Stimulated activated CD4-positive, alpha-beta T cell treated with anti-CD3 and anti-CD28 coated beads, Interleukin-15, amount 100 ng/mL, for 48 hours (primary cell): ENCODE data around the gene KCNIP1.

Source experiments
- DNase-seq, 2 donors: peaks; one replicate each; pipeline ENCODE4 v3.0.0-alpha.2; 2020; ENCODE audit warnings: low read depth in 2 of 2

KCNIP1 gene

DNA sequence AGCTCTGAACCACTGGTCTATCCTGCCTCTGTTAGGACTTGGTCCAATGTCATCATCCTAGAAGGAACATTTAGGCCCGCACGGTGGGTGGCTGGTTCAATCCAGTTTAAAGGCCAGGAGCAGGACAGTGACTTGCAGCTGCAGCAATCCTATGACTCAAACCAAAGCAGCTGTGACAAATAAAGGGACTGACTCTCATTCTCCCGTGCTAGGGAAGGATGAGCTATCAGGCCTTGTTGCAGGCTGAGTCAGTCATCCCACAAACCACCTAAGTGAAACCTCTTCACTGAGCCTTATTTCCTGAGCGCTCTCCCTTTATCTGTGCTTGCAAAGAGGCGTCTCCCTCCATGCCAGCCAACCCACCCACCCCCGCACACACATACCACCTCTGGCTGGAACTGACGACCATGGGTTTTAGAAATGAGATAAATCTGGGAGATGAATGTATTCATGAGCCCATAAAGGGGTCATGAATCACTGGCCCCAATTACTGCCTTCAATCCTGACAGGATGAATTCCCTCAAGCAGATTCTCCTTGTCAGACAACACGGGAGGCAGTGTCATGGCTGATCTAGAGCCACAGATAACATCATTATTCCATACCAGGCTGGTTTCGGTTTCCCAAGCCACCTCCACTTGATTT lies 93.4 kb downstream of the KCNIP1 start:
- peak; percentile 45 to 48 for DNase-seq

DNA sequence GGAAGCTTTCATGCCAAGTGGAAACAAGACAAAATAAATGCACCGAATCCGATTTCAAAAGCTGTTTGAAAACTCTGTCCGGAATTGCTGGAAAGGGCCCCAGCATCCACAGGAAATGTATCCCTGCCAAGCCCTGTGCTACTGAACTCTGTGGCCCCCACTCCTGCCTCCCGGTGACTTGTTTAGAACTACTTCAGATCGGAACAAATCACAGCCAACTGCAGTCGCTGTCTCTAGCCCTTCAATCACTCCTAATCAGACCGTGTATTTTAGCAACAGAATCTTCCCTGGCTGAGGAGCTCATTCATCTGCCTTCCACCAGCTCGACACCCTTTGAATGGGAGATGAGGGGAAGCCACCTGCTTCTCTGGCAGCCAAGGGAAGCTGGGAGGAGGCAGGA lies 94.1 kb downstream of the KCNIP1 start:
- no peak for DNase-seq

DNA sequence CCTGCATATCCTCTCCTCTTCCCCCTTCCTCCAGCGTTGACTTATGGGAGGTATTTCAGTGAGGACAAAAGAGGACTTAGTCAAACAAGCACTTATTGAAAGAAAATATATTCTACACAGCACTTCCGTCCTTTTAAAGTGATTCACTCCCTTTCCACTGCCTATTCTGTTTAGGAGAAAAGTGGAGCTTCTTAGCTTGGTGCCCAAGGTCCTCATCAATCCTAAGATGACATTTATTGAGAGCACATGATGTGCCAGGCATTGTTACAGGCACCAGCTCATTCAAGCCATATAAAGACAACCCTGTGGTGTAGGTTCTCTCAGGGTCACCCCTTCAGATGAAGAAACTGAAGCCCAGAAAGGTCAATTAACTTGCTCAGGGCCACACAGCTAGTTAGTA lies 95.9 kb downstream of the KCNIP1 start:
- no peak for DNase-seq

DNA sequence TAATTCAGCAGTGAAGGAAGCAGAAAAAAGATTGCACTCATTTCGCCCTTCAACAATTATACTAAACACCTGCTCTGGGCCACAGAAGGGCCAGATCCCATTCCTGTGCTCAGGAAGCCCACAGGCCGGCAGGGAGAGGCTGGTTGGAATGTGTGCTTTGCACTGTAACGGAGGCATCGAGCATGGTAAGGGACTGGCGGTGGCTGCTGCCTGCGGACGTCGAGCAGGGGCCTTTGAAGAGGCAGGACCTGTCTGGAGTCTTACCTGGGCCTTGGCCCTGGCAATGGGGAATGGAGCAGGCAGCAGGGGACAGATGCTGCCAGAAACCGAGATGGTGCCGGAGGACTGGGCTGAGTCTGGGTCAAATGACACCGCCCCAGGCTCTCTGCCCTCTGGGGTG lies 97.8 kb downstream of the KCNIP1 start:
- no peak for DNase-seq

DNA sequence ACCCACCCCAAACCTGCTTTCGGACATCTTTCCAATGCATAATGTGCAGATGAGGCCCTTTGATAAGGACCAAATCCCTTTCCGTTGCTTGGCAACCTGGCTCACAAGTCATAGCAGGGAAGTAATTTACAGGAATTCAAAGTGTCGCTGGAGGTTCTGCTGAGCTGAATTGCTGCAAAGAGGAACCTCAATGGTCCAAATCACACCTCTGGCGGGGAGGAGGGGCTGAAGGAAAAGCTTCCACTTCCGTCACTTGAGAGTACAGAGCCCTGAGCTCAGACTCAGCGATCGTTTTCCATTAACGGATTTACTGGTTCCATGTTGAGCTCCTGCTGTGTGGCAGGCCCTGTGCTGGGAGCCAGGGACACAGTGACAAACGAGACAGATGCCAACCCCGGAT lies 99.3 kb downstream of the KCNIP1 start:
- DNase-seq = no peak

DNA sequence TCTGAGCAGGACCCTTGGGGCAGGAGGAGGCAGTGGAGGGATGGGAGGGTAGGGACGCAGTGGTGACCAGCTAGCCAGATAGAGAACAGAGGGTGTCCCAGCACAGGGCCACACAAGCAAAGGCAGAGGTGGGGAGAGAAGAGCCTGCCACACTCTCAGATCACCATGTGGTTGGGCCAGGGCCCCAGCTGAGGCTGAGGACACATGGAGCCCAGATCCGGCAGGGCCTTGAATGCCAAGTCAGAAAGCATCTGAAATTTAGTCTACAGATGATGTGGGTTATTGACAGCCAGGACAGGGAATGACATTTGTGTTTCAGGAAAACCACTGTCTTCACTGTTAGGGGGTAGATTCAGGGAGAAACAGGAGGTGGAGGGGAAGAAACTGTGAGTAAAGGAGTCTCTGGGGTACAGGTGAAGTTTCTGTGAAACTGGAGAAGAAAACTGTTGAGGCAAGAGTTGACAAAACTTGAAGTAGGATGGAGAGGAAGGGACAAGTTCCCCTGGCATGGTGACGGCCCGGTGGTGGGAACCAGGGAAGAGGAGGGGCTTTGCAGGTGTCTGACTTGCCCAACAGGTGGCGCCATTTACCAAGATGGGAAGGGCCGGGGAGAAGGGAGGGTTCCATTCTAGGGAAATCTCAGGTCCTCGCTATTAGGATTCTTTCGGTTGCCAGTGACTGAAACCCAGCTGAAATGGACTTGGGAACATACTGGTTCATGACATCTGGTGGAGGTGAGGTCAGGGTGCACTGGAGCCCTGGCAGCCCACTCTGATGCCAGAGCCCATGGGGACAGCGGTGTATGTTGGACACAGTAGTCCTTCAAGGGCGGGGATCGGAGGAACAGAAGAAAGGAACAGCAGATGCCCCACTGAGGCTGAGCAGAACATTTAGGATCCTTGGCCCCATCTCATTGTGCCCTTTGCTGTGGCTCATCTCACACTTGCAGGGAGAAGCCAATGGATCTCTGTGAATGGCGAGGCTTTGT lies 100.1 kb downstream of the KCNIP1 start:
- DNase-seq = peak; percentile 29 to 57

DNA sequence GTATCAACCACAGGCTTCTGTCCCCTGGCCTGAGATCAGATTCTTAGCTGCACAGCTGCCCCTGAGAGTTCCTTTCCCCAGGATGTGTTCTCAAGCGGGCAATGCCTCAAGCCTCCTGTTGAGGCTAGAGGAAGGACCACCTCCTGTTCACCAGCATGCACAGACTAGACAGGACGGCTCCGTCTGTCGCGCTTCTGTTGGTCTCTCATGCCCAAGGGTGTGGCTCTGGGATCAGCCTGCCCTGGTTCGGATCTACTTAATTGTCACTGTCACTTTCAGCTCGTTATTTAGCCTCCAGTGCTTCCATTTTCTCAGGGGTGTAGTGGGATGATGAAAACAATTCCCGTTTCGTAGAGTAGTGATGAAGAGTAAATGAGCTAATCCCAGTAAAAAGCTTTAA lies 103.1 kb downstream of the KCNIP1 start:
- DNase-seq = no peak

DNA sequence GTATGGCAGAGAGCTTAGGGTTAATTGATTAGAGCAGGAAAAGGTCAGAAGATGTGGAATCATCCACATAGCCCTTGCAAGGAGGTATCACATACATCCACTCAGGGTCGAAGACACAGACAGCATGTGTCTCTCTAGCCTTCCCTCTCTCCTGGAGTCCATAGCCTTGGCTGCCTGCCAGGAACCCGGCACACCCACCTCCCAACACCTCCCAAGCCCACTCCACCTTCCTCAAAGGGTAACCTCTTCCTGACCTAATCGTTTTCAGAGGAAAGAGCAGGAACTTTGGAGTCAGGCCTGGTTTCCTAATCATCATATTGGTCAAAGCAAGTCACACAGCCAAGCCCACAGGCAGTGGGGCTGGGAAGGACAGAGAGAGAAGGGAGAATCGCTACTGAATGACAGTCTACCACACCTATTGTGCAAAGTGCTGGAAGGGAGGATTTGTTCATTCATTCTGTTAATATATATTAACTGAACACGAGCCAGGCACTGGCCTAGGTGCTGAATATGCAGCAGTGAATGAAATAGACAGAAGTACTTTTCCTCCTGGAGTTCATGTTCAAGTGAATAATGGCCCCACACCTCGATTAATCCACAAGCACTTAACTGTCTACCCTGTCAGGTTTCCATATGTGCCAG lies 107.8 kb downstream of the KCNIP1 start:
- DNase-seq = no peak

DNA sequence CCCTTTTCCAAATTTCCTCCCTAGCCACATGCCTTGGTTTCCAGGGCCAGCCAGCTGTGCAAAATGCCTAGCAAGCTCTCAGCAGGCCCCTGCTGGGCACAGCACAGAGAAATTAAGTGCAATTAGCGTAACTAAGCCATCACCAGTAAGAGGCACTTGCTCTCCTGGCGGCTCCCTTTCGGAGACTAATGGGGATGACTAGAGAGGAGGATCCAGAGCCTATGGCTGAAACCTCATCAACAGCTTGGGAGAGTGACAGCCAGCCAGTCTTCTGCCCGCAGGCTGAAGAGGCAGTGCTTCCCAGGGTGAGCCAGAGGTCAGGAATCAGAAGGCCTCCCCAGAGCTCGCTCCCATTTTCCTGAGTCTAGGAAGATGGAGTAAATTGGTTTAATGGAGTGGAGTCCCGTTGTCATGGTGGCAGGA lies 108.4 kb downstream of the KCNIP1 start:
- no peak for DNase-seq

DNA sequence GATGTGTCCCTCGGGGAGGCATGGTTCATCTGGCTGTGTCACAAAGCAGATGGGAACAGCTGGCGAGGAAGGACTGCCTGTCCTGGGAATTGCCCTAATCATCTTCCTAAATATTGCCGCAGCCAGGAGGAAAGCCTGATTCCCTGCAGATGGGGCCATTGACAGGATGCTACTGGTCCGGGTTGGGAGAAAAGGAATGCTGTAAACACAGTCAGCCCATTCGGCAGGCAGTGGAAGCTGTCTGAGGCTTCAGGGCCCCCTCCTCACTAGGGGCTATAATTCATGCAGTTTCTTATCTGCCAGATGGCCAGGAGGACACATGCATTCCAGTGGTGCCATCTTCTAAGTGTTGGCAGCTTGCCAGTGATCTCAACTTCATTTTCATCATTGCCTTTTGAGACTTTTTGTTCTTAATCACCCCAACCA lies 110.3 kb downstream of the KCNIP1 start:
- DNase-seq = no peak

DNA sequence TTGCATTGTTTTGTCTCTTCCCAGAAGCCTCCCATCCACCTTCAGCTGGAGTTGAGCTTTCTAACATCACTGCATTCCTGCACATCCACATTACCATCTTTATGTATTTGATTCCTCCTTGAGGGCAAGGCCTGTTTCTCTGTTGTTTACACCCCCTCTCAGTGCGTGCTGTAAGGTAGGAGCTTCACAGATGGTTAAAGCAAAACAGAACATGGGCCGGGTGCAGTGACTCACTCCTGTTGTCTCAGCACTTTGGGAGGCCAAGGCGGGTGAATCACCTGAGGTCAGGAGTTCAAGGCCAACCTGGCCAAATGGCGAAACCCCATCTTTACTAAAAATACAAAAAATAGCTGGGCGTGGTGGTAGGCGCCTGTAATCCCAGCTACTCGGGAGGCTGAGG lies 110.9 kb downstream of the KCNIP1 start:
- no peak for DNase-seq

DNA sequence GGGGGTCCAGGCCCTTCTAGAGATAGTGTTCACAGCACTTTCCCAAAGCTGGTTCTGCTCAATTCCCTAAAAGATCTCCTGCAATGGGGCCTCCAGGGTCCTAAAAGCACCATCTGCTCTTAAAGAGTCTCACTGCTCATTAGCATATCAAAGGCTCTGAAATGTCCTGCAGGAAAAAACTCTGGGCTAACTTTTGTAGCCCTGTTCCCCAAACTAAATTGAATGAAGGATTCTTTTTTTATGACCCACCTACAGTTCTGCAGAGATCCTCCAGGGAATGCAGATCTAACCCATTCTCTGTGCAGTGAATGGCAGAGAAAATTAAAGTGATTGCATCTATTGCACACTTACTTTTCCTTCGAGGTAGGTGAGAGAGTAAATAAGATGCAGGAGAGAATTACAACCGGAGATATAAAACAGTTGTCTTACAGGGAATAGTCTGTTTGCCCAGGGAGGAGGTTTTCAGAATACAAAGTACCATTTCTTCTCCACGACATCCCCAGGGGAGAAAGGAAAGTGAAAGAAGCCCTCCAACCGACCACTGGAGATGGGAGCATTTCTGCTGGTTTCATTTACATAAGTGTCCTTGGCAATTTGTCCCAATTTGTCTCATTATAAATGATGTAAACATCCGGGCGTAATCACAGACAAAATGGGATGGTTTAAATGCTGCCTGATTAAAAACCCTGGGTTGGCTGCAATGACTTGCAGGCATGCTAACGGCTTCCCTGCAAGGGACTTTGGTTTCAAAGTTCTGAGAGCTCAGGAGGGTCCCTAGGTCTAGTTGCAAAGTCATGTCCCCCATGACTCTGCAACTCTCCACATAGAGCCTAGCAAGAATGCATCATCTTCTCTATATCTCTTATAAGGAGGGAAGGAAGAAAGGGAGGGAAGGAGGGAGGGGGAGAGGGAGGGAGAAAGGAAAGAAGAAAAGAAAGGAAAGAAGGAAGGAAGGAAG lies 114.0 kb downstream of the KCNIP1 start:
- DNase-seq = no peak

DNA sequence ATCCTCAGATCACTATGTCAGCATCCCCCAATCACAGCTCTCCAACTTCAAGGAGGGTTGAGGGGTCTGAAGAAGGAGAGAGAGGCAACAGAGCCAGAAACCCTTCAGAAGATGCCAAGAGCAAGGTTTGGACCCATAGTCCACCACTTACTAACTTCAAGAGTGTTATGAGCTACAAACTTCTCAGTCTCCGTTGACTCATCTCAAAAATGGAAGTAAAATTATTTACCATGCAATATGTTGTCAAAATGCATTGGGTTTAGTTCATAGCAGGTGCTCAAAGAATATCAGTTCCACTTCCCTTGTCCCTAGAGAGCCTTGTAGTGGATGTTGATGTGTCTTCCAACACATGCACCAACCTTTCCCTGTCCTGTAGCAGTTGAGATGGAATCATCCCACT lies 116.0 kb downstream of the KCNIP1 start:
- no peak for DNase-seq

DNA sequence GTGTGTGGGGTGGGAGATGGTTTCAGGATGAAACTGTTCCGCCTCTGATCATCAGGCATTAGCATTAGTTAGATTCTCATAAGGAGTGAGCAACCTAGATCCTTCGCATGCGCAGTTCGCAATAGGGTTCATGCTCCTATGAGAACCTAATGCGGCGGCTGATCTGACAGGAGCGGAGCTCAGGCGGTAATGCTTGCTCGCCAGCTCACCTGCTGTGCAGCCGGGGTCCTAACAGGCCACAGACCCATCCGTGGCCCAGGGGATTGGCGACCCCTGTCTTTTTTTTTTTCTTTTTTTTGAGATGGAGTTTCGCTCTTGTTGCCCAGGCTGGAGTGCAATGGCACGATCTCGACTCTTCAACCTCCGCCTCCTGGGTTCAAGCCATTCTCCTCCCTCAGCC lies 119.1 kb downstream of the KCNIP1 start:
- no peak for DNase-seq

DNA sequence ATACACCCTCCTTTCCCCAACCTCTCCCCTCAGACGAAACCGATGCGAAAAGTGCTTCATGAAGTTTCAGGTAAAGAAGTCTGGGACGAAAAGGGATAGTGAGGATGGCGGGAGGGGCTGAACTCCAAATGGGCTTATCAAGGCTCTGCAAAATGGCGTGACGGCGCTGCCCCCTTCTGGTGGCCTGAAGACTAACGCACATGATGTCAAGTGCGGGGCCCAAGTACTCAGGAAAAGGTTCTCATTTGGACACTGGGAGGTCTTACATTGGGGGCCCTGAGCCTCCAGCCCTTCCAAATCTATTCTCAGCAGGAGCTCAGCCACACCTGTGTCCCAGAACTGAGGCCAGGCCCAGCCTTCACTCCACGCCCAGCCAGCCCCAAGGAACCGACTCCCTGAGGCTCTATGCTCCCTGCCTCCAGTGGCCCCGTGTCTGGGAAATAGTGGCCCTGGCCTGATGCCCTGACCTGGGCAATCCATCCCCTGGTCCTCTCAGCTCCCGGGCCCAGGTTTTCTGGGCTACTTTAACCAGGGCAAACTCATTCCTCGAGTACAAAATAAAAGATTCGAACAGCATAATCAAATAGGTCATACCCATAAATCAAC lies 119.9 kb downstream of the KCNIP1 start:
- DNase-seq = peak; percentile 18 to 24

DNA sequence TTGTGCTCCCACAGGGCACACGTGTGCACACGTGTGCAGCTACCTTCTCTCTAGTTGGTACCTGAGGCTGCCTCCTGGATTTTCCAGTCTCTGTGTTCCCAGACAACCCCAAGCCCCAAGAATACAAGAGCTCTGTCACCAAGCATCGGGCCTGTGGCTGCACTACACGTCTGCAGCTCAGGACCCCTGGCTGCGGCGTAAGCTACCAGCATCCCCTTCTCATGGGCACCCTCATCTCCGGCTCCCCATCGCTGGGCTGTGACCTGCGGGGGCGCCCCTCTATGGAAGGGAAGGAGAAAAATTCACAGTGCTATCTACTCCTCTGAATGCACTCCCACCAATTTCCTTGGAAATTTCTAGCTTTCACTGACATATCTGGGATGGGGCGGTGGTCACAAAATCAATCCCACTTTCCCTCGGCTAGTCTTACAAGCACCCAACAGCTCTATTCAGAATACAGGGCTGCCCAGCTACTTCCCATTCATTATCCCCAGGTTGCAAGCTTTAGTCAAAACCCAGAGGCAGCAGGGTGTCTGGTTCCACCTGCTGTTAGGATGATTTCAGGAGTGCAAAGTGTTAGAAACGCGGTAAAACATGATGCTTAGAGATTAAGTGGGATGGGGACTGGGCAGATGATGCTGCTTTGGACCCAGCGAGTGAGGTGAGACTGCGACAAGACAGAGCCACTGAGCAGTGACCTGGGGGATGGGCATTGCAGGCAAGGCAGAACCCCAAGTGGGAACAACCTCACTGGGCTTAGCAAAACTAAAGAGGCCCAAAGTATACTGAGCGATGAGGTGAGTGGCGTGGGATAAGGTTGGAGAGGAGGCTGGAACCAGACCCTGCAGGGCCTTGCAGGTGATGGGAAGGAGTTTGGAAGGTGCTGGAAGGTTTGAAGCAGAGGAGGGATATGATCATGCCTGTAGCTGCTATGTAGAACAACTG lies 121.7 kb downstream of the KCNIP1 start:
- DNase-seq = no peak

DNA sequence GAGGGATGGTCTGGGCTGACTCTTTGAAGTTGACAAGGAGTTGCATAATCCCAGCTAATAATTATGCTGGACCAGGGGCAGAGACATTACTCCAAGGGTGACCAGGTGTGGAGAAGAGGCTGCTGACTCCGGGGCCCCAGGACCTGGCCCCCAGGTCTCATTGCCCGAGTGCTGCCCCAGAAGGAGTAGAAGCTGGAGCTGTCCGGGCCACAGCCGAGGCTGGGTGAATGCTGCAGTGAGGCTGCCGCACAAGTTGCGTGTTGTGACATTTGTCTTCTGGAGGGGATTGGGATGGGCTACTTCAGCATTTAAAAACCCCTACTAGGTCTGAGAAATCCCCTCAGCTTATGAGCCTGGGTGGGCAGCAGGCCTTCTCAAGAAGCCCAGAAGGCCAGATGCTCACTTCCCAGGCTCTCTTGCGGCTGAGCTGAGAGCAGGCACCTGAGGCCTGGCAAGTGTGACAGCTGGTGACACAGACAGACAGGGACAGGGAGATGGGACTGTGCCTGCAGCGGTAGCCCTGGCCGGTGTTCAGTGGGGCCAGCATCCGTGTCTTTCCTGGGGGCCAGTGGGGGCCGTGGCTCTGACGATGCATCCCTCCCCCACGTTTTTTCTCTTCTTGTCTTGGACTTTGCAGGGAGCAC lies 122.8 kb downstream of the KCNIP1 start:
- DNase-seq = no peak

DNA sequence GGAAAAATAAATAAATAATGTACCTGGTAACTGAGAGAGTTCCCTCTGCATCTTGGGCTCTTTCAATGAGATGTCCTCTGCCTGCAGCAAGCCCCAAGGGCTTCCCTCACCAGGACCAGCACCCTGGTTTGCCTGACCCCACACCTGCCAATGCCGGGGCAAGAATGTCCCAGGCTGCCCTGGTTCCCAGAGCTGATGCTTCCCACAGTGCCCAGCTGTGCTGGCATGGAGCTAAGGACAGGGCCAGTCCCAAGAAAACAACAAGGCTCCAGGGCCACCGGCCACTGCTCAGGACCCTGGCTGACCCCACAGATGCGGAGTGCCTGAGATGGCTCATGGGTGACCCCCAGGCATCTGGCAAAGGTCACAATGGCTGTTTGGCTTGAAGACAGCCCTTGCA lies 123.5 kb downstream of the KCNIP1 start:
- DNase-seq = no peak

DNA sequence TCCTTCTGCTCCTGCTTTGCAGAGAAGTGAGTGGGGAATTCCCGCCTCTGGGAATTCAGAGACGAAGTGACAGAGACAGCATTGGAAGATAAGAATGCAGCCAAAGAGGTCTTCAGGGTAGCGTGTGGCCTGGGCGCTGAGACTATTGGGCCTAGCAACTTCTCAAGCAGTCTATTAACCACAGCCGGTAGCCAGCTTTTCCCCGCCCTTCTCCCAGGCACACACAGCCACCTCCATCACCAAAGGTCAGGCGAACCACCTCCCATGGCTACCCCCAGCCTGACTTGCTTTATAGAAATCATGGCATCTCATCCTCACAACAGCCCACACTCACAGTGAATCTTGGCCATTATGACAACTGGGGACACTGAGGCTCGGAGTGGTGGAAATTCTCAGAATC lies 124.2 kb downstream of the KCNIP1 start:
- no peak for DNase-seq
